GM12873 (cell line): ENCODE results near the gene CCDC12.

Source experiments
- TF ChIP-seq, protein P1 (sequence below): IDR thresholded peaks from 2 replicates; pipeline ENCODE4 v1.5.1; 2012; ENCODE audit warnings: low read depth, mild to moderate bottlenecking, moderate library complexity, low read length, control low read depth; ENCODE audit not compliant: insufficient read depth; ENCODE audit errors: missing control alignments

The CCDC12 gene

DNA sequence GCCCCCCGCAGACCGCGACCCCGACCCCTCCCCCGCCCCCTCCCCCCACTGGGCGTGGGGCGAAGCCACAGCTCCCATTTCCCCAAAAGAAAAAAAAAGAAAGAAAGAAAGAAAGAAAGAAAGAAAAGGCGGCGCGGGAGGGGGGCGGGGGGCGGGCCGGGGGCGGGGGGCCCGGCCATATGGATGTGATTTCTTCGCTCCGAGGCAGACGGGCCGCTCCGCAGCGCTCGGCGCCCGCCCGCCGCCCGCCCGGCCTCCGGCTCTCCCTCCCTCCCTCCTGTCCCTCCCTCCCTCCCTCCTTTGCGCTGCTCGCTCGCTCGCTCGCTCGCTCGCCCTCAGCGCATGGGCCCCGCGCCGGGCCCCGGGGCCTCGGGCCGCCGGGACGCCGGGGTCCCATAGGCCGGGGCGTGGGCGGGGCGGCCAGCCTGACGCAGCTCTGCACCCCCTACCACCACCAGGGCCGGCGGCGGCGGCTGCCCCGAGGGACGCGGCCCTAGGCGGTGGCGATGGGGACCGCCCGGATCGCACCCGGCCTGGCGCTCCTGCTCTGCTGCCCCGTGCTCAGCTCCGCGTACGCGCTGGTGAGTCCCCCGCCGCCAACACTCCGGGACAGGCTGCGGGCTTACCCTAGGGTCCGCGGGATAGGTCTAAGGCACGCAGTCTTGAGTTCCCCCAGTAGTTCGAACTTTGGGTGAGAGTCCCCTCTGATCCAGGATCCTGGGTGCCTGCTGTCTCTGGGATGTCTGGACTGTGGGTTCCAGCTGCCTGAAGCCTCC lies 93.3 kb downstream of the CCDC12 start:
- TF ChIP-seq, protein P1, sequence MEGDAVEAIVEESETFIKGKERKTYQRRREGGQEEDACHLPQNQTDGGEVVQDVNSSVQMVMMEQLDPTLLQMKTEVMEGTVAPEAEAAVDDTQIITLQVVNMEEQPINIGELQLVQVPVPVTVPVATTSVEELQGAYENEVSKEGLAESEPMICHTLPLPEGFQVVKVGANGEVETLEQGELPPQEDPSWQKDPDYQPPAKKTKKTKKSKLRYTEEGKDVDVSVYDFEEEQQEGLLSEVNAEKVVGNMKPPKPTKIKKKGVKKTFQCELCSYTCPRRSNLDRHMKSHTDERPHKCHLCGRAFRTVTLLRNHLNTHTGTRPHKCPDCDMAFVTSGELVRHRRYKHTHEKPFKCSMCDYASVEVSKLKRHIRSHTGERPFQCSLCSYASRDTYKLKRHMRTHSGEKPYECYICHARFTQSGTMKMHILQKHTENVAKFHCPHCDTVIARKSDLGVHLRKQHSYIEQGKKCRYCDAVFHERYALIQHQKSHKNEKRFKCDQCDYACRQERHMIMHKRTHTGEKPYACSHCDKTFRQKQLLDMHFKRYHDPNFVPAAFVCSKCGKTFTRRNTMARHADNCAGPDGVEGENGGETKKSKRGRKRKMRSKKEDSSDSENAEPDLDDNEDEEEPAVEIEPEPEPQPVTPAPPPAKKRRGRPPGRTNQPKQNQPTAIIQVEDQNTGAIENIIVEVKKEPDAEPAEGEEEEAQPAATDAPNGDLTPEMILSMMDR = no peak

DNA sequence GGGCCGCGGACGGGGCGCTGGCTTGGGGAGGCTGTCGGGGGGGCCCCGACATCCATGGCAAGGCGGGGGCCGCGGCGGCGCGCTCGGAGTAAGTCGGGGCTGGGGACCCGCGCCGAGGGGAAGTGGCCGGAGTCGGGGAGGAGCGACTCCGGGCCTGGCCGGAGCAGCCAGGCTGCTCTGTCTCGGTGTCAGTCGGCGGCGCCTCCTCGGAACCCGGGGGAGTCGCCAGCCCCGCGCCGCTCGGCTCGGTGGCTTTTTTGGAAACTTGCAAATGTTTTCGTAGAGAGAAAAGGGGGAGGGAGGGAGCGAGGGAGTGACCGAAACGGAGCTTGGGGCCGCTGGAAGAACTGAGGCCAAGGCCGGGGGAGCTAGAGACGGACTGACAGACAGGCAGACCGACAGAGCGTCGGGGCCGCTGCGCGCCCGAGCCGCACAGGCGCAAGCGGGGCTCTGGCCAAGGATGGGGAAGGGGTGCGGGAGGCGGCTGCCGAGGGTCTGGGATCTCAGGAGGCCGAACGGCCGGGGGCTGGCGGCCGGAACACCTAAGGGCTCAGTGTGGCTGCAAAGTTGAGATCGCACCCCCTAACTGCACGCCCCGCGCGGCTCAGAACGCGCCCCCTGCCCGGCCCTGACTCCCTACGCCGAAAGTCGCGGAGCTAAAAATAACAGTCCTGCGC lies 94.0 kb downstream of the CCDC12 start:
- TF ChIP-seq, protein P1 = no peak

DNA sequence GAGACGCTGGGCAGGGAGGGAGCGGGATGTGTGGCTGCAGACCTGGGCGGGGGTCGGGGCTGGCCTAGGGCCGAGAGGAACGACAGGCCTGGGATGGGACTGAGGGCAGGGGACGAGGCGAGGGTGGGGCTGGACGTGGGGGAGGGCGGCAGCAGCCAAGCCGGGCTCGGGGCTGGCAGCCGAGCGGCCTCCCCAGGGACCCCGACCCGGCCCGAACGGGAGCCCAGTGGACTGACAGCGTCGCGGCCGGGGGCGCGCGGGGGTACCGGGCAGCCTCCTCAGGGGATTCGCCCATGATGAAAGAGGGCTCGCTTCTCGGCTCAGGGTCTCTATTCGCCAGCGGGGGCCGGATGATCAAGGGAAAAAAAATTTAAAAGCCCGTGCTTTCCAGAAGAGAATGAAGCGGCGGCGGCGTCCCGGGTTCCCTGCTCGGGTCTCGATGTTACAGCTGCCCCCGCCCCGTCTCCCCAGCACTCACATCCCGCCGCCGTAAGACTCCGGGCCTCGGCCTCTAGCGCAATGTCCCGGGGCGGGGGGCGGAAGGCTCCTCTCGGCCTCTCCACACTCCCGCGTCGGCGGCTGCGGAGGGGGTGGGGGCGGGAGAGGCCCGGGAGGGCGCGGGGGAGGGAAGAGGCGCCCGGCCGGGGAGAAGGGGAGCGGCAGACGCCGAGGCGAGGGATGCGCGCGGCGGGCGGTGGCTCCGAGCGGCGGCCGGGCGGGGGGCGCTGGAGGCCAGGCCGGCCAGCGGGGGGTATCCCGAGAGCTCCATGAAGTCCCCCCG lies 94.8 kb downstream of the CCDC12 start:
- TF ChIP-seq, protein P1 = no peak

DNA sequence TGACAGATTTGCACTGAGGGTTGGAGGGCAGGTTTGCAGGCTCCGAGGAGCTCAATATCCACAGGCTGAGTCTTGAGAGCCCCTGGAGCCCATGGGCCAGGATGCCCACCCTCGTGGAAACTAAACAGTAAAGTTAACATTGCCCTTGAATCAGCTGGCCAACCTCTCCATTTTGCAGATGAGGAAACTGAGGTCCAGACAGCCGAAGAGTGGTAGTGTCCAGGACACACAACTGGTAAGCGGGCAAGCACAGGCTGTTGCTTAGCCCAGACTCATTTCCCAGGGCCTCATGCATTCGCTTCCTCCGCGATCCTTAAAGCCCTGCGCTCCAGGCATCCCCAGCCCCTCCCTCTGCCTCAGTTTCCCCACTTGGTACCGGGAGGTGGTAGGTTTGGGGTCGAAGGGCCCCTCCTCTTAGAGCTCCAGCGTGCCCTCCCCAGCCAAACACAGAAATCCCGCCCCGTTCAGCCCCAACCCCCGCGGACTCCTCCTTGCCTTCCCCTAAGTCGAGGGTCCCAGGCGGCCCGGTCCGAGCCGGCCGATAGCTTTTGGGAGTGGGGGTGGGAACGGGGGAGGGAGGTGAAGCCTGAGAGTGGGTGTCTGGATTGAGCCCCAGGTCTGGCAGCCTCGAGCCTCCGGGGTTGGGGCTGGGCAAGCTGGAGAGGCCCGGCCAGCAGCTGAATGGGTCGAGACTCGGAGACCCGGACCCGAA lies 95.5 kb downstream of the CCDC12 start:
- TF ChIP-seq, protein P1 = no peak

DNA sequence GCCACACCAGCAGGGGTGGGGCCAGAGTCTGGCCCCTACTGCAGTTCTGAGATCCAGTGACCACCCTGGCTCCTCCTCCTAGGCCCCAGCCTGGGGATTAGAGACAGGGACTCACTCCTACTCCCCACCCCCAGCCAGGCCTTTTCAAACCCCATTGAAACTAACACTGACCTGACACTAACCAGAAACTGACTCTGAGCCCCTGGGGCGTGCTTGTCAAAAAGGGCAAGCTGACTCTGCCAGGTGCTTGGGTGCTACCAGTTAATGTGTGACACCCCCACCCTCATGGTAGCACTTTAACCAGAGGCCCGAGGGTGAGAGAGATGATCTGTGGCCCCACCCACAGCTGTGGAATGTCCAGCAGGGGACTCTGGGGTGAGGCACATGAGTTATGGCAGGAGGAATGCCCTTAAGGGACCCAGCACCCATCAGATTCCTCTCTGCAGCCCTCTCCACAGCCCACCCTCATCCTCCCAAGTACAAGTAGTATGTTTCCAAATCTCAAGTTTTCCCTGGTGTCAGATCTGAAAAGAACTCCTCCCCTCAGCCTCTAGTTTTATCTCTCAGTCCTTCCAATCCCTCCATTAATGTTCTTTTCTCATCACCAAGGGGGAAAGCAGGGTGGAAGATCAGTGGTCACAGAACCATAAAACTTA lies 97.6 kb downstream of the CCDC12 start:
- TF ChIP-seq, protein P1 = no peak

DNA sequence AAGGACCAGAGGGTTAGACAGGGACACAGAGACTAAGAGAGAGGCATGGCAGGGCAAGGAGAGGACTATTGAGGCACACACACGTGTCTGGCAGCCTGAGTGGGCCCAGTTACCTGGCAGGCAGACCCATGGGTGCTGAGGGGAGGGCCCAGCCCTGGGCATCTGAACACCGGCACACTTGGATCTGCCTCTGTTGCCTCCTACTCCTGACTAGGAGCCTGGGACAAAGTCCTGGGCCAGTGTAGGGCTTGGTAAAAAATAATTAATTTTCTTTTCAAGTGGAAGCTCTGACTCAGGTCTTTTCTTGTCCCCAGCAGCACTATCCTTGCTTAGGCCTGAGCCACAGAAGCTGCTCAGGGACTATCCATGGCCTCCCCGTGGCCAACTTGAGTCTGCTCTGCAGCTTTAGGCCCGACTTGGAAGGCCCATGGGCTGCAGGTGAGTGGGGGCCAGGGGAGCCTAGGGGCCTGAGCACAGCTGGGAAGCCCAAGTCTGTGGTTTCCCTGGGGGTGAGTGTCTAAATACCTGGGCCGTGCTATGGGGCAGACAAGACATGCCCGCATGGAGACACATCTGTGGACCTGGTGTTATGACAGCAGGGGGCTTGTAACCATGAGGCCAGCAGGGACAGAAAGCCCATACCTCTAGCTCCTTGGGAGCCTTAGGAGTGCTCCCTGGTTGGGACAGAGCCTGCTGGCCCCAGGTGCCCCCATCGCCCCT lies 99.0 kb downstream of the CCDC12 start, which contains the start of gene PTH1R:
TSS of gene PTH1R (plus strand) at position 316 of the 720 bp plus-strand sequence. CDS start 5,839 bp downstream, outside the sequence.
- TF ChIP-seq, protein P1 = no peak
